Thymus (tissue), 11 donors: Measurements from ENCODE around the gene LRRC71. TPM values are rescaled to one million over a fixed set of nuclear protein-coding genes. Genes with fewer than 3 reads are reported as not detected.
"Not testable (repeated sequence)": the region's sequence is repeated elsewhere in the genome, so short reads cannot be mapped to it uniquely, and the experiment has no call there.

Experiments used
- DNase-seq, 9 donors: peaks; one replicate each; pipeline ENCODE4 v3.0.0-alpha.2; 2013; ENCODE audit warnings: low spot score in 9 of 9, low read depth in 6 of 9, missing footprints in 1 of 9
- H3K27ac ChIP-seq, 2 donors: one replicate each; pipeline ENCODE4 v1.5.1; 2013; ENCODE audit warnings: control low read depth in 1 of 2, low read depth in 1 of 2, low read length in 1 of 2, mild to moderate bottlenecking in 1 of 2, moderate library complexity in 1 of 2
- H3K27me3 ChIP-seq, 2 donors: one replicate each; pipeline ENCODE4 v1.5.1; 2013; ENCODE audit warnings: low read length in 1 of 2; ENCODE audit not compliant: control insufficient read depth in 2 of 2, insufficient read depth in 1 of 2
- H3K36me3 ChIP-seq, 2 donors: one replicate each; pipeline ENCODE4 v1.5.1; 2013; ENCODE audit warnings: low read length in 1 of 2, mild to moderate bottlenecking in 1 of 2, moderate library complexity in 1 of 2; ENCODE audit not compliant: control insufficient read depth in 2 of 2, insufficient read depth in 2 of 2
- H3K4me1 ChIP-seq, 2 donors: one replicate each; pipeline ENCODE4 v1.5.1; 2013; ENCODE audit warnings: low read length in 2 of 2; ENCODE audit not compliant: control insufficient read depth in 2 of 2, insufficient read depth in 2 of 2
- H3K4me3 ChIP-seq, 2 donors: one replicate each; pipeline ENCODE4 v1.5.1; 2013; ENCODE audit warnings: low read length in 2 of 2, control low read depth in 1 of 2, mild to moderate bottlenecking in 1 of 2
- H3K9me3 ChIP-seq, 2 donors: one replicate each; pipeline ENCODE4 v1.5.1; 2013; ENCODE audit warnings: low read length in 1 of 2, mild to moderate bottlenecking in 1 of 2; ENCODE audit not compliant: control insufficient read depth in 2 of 2, insufficient read depth in 1 of 2
- WGBS: extraction: QIAGEN DNeasy Blood & Tissue Kit; methylation state at CpG from one replicate; pipeline ENCODE4 v1.1.7; 2013; 5-methylcytosine and 5-hydroxymethylcytosine counted together
- polyA plus RNA-seq: library from polyadenylated mRNA; stranded (reverse); fragments of 200-250 nt; gene quantifications from one replicate; pipeline ENCODE4 v1.2.3, GENCODE V29; 2013
- total RNA-seq: library from RNA; stranded (reverse); fragments of 120-200 nt; gene quantifications from one replicate; pipeline ENCODE4 v1.2.4, GENCODE V29; 2013
- donor health status: healthy.

LRRC71 gene
- total and polyA plus RNA-seq, 2 donors = 0.11 TPM; not detected in 1

GRCh38 chr1:156922986-156923669 lies 2.7 kb downstream of the LRRC71 start:
- 16% methylated on average over 11 of the region's 11 CpGs for WGBS

GRCh38 chr1:156923670-156924477 lies 3.4 kb downstream of the LRRC71 start:
- Histone ChIP-seq H3K27me3 (peaks cover 76 to 100% of the 10 kb centered on the region in 2 donors), H3K9me3 (no peaks in the 10 kb centered on the region), H3K27ac (no peak overlapping the region), H3K36me3 (no peaks in the 10 kb centered on the region), H3K4me3 (no peak overlapping the region), H3K4me1 (peaks cover 0 to 11% of the 10 kb centered on the region in 2 donors)
- no peak for DNase-seq
- WGBS = 5% methylated on average over 64 of the region's 64 CpGs

More at GRCh38 chr1:156922986-156923669, 2.7 kb downstream of the LRRC71 start:
- no peaks in the 10 kb centered on the region for H3K9me3 ChIP-seq
- H3K4me3 ChIP-seq = no peak overlapping the region
- H3K27me3 ChIP-seq = peaks cover 78 to 94% of the 10 kb centered on the region in 2 donors
- H3K4me1 ChIP-seq = peaks cover 0 to 11% of the 10 kb centered on the region in 2 donors
- no peaks in the 10 kb centered on the region for H3K36me3 ChIP-seq
- H3K27ac ChIP-seq = no peak overlapping the region
- DNase-seq = no peak

GRCh38 chr1:156924478-156925153 lies 4.2 kb downstream of the LRRC71 start:
- WGBS = 37% methylated on average over 22 of the region's 22 CpGs
- Histone ChIP-seq H3K36me3 (no peaks in the 10 kb centered on the region), H3K27me3 (peaks cover 73 to 100% of the 10 kb centered on the region in 2 donors), H3K4me1 (peaks cover 0 to 11% of the 10 kb centered on the region in 2 donors), H3K4me3 (no peak overlapping the region), H3K27ac (no peak overlapping the region), H3K9me3 (no peaks in the 10 kb centered on the region)
- no peak for DNase-seq

GRCh38 chr1:156925154-156926010 lies 5.0 kb downstream of the LRRC71 start:
- 90% methylated on average over 5 of the region's 5 CpGs for WGBS
- Histone ChIP-seq H3K9me3 (no peaks in the 10 kb centered on the region), H3K27me3 (peaks cover 65 to 97% of the 10 kb centered on the region in 2 donors), H3K4me3 (no peak overlapping the region), H3K4me1 (peaks cover 0 to 11% of the 10 kb centered on the region in 2 donors), H3K27ac (no peak overlapping the region), H3K36me3 (no peaks in the 10 kb centered on the region)
- DNase-seq = no peak

GRCh38 chr1:156926175-156926574 lies 5.7 kb downstream of the LRRC71 start:
- Histone ChIP-seq H3K27ac (no peak overlapping the region), H3K4me3 (no peak overlapping the region), H3K9me3 (no peaks in the 10 kb centered on the region), H3K36me3 (no peaks in the 10 kb centered on the region), H3K27me3 (peaks cover 57 to 95% of the 10 kb centered on the region in 2 donors), H3K4me1 (peaks cover 0 to 7% of the 10 kb centered on the region in 2 donors)
- DNase-seq = peak in 1 of 9 donors; percentile 19
- WGBS = 5% methylated on average over 3 of the region's 3 CpGs

GRCh38 chr1:156926695-156927094 lies 6.3 kb downstream of the LRRC71 start:
- not testable (repeated sequence) for H3K27ac ChIP-seq

GRCh38 chr1:156927215-156928042 lies 7.0 kb downstream of the LRRC71 start:
- peak in 6 of 9 donors; percentile 15 to 65 (median 36) for DNase-seq
- H3K4me1 ChIP-seq = peaks cover 0 to 7% of the 10 kb centered on the region in 2 donors
- H3K4me3 ChIP-seq = peak overlapping the region in 1 of 2 donors; percentile 0
- no peaks in the 10 kb centered on the region for H3K9me3 ChIP-seq
- H3K27me3 ChIP-seq = peaks cover 48 to 83% of the 10 kb centered on the region in 2 donors
- H3K27ac ChIP-seq = no peak overlapping the region
- WGBS = 6% methylated on average over 64 of the region's 64 CpGs
- H3K36me3 ChIP-seq = no peaks in the 10 kb centered on the region

More at GRCh38 chr1:156926695-156927094, 6.3 kb downstream of the LRRC71 start:
- not testable (repeated sequence) for H3K4me1 ChIP-seq, DNase-seq, H3K4me3 ChIP-seq, H3K9me3 ChIP-seq, H3K36me3 ChIP-seq
- H3K27me3 ChIP-seq = peaks cover 55 to 90% of the 10 kb centered on the region in 2 donors
- WGBS = 90% methylated on average over 6 of the region's 6 CpGs
